PC-3 (cell line): ENCODE results near the gene UNC13D.

Experiments
- EZH2 ChIP-seq: fragments of 300-600 bp; sonication (generic); IDR thresholded peaks from one replicate; pipeline ENCODE4 v1.6.1; 2017; ENCODE audit warnings: antibody characterized with exemption, mild to moderate bottlenecking, low read length; ENCODE audit not compliant: unreplicated experiment
- EZH2phosphoT487 ChIP-seq: fragments of 300-600 bp; sonication (generic); IDR thresholded peaks from 2 replicates; pipeline ENCODE4 v1.6.1; 2018; ENCODE audit warnings: mild to moderate bottlenecking, antibody characterized with exemption, low read length, borderline replicate concordance
- TF ChIP-seq, protein P1 (sequence below): fragments of 300-600 bp; sonication (generic); conservative IDR thresholded peaks from 2 replicates; pipeline ENCODE4 v1.5.1; 2017; ENCODE audit warnings: antibody characterized with exemption, low read depth, mild to moderate bottlenecking, low read length

DNA sequence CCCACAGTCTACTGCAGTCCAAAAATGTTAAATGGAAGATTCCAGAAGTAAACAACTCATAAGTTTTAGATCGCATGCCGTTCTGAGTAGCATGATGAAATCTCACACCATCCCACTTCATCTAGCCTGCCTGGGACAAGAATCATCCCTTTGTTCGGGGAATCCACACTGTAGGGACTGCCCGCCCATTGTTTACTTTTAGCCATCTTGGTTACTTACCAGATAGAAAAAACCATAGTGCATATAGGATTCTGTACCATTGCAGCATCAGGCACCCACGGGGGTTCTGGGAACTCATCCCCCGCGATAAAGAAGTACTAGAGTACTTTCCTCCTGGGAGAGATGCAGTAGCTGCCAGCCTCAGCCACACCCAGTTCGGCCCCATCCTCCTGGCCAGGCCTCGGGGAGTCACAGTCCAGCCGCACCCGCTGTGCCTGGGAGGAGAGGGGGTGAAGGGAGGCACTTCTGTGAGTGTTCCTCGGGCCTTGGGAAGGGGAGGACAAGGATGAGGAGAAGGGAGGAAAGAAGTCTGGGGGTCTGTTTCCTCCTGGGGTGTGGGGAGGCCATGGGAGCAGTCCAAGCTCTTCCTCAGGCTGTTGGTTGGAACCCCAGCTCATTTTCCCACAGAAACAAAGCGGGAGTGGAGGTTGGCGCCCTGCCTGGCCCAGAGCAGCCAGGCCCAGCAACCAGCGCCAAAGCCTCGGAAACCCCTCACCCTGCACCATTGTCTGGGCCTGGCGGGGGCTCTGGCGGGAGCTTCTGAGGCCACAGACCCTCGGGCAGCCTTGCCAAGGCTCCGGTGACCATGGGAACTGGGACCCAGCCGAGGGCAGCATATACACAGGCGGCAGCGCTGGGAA, 25.3 kb upstream of the UNC13D start:
- TF ChIP-seq, protein P1, sequence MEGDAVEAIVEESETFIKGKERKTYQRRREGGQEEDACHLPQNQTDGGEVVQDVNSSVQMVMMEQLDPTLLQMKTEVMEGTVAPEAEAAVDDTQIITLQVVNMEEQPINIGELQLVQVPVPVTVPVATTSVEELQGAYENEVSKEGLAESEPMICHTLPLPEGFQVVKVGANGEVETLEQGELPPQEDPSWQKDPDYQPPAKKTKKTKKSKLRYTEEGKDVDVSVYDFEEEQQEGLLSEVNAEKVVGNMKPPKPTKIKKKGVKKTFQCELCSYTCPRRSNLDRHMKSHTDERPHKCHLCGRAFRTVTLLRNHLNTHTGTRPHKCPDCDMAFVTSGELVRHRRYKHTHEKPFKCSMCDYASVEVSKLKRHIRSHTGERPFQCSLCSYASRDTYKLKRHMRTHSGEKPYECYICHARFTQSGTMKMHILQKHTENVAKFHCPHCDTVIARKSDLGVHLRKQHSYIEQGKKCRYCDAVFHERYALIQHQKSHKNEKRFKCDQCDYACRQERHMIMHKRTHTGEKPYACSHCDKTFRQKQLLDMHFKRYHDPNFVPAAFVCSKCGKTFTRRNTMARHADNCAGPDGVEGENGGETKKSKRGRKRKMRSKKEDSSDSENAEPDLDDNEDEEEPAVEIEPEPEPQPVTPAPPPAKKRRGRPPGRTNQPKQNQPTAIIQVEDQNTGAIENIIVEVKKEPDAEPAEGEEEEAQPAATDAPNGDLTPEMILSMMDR, result no peak
- TF ChIP-seq EZH2, result no peak
- TF ChIP-seq EZH2phosphoT487, result no peak
